ENCODE results near the gene CCSAP. TPM values are rescaled to one million over a fixed set of nuclear protein-coding genes. Genes with fewer than 3 reads are reported as not detected.

Gene CCSAP
- polyA plus RNA-seq, 3 donors, result 5.2 to 12.2 (median 6.7) TPM

- Histone ChIP-seq H3K27me3 (ENCODE audit: control insufficient read depth in 2 of 2, insufficient read depth in 2 of 2, low read length in 2 of 2) (peaks cover 6 to 11% of the 10 kb centered on the region in 2 donors), H3K9me3 (replicated peaks in 1 of 2; ENCODE audit: control insufficient read depth in 1 of 2, insufficient read depth in 1 of 2, low read length in 2 of 2) (peaks cover 0 to 7% of the 10 kb centered on the region in 2 donors), H4K20me1 (ENCODE audit: insufficient read depth, low read length) (no peaks in the 10 kb centered on the region), H3K27ac (ENCODE audit: low read depth in 1 of 2, low read length in 2 of 2) (no peak overlapping the region), H2AFZ (ENCODE audit: insufficient read depth, low read depth, low read length, poor library complexity, severe bottlenecking) (no peak overlapping the region), H3K4me3 (replicated peaks in 1 of 3; ENCODE audit: low read depth in 2 of 3, low read length in 3 of 3) (no peak overlapping the region), H3K79me2 (ENCODE audit: insufficient read depth, low read length) (no peaks in the 10 kb centered on the region), H3K4me2 (replicated peaks; ENCODE audit: extremely low read depth, low read length, poor library complexity, severe bottlenecking) (no peak overlapping the region), H3K36me3 (replicated peaks in 1 of 2; ENCODE audit: control insufficient read depth in 1 of 2, insufficient read depth in 2 of 2, low read length in 2 of 2) (no peaks in the 10 kb centered on the region), H3K9ac (ENCODE audit: insufficient read depth, low read length, poor library complexity, severe bottlenecking) (no peak overlapping the region), H3K4me1 (ENCODE audit: control insufficient read depth in 1 of 2, insufficient read depth in 2 of 2, low read length in 2 of 2) (no peaks in the 10 kb centered on the region)
- no peak for DNase-seq
- peaks cover 3 to 21% (median 15%) of the 10 kb centered on the region in 7 donors for H3K9me3 Mint-ChIP-seq
- intact Hi-C loops (cut with micrococcal nuclease), result no loop called here
- no peak overlapping the region for H3K4me3 Mint-ChIP-seq
- no peaks in the 10 kb centered on the region for H3K36me3 Mint-ChIP-seq
- no peaks in the 10 kb centered on the region for H3K4me1 Mint-ChIP-seq
- WGBS (ENCODE audit: insufficient coverage), result no CpG with 5 or more reads among the region's 2 CpGs
- H3K27me3 Mint-ChIP-seq (ENCODE audit: low read depth in 3 of 3), result peaks cover 17 to 31% (median 23%) of the 10 kb centered on the region in 3 donors
- H3K27ac Mint-ChIP-seq, result no peak overlapping the region
- no peak for TF ChIP-seq CTCF (IDR thresholded peaks at IDR 0.05)
Observed at GRCh38 chr1:229352975-229353374, 10.1 kb upstream of the CCSAP start.

GRCh38 chr1:229349463-229350385, 6.9 kb upstream of the CCSAP start:
- Mint-ChIP-seq H3K4me3 (no peak overlapping the region), H3K27ac (peak overlapping the region in 1 of 7 donors; percentile 46), H3K27me3 (ENCODE audit: low read depth in 3 of 3) (peaks cover 13 to 34% (median 21%) of the 10 kb centered on the region in 3 donors), H3K9me3 (peaks cover 7 to 18% (median 10%) of the 10 kb centered on the region in 7 donors), H3K4me1 (peaks cover 3% of the 10 kb centered on the region), H3K36me3 (no peaks in the 10 kb centered on the region)
- H3K79me2 ChIP-seq (ENCODE audit: insufficient read depth, low read length), result no peaks in the 10 kb centered on the region
- no peaks in the 10 kb centered on the region for H4K20me1 ChIP-seq (ENCODE audit: insufficient read depth, low read length)
- no peak overlapping the region for H3K4me2 ChIP-seq (replicated peaks; ENCODE audit: extremely low read depth, low read length, poor library complexity, severe bottlenecking)
- TF ChIP-seq CTCF (IDR thresholded peaks at IDR 0.05), result no peak
- H3K4me1 ChIP-seq (ENCODE audit: control insufficient read depth in 1 of 2, insufficient read depth in 2 of 2, low read length in 2 of 2), result no peaks in the 10 kb centered on the region
- peaks cover 6 to 11% of the 10 kb centered on the region in 2 donors for H3K27me3 ChIP-seq (ENCODE audit: control insufficient read depth in 2 of 2, insufficient read depth in 2 of 2, low read length in 2 of 2)
- H3K9me3 ChIP-seq (replicated peaks in 1 of 2; ENCODE audit: control insufficient read depth in 1 of 2, insufficient read depth in 1 of 2, low read length in 2 of 2), result peaks cover 0 to 7% of the 10 kb centered on the region in 2 donors
- H3K9ac ChIP-seq (ENCODE audit: insufficient read depth, low read length, poor library complexity, severe bottlenecking), result no peak overlapping the region
- H3K4me3 ChIP-seq (replicated peaks in 1 of 3; ENCODE audit: low read depth in 2 of 3, low read length in 3 of 3), result no peak overlapping the region
- intact Hi-C loops (cut with micrococcal nuclease), result no loop called here
- no peaks in the 10 kb centered on the region for H3K36me3 ChIP-seq (replicated peaks in 1 of 2; ENCODE audit: control insufficient read depth in 1 of 2, insufficient read depth in 2 of 2, low read length in 2 of 2)
- H2AFZ ChIP-seq (ENCODE audit: insufficient read depth, low read depth, low read length, poor library complexity, severe bottlenecking), result no peak overlapping the region
- H3K27ac ChIP-seq (ENCODE audit: low read depth in 1 of 2, low read length in 2 of 2), result no peak overlapping the region
- no peak for DNase-seq
- 96% methylated on average over 5 of the region's 8 CpGs for WGBS (ENCODE audit: insufficient coverage)
